HK-2 (cell line): ENCODE results near the gene LRMDA.

Experiments used
- DNase-seq: peaks from one replicate; pipeline ENCODE4 v3.0.0-alpha.2; 2018; ENCODE audit not compliant: unreplicated experiment

LRMDA gene

GRCh38 chr10:75444781-75445386 lies 13.5 kb downstream of the LRMDA start:
- DNase-seq = no peak

GRCh38 chr10:75446508-75446907 lies 15.1 kb downstream of the LRMDA start:
- DNase-seq = no peak

- no peak for DNase-seq
Measured at GRCh38 chr10:75448166-75448565, 16.7 kb downstream of the LRMDA start.

GRCh38 chr10:75449382-75450074 lies 18.1 kb downstream of the LRMDA start:
- no peak for DNase-seq

GRCh38 chr10:75450075-75450445 lies 18.6 kb downstream of the LRMDA start:
- DNase-seq = no peak

- DNase-seq = no peak
Measured at GRCh38 chr10:75450644-75451640, 19.5 kb downstream of the LRMDA start.

GRCh38 chr10:75451831-75452230 lies 20.4 kb downstream of the LRMDA start:
- DNase-seq = no peak

GRCh38 chr10:75452997-75453396 lies 21.6 kb downstream of the LRMDA start:
- DNase-seq = no peak

GRCh38 chr10:75456122-75456521 lies 24.7 kb downstream of the LRMDA start:
- no peak for DNase-seq

- no peak for DNase-seq
Measured at GRCh38 chr10:75460059-75460458, 28.6 kb downstream of the LRMDA start.

GRCh38 chr10:75461672-75462649 lies 30.5 kb downstream of the LRMDA start:
- DNase-seq = no peak

GRCh38 chr10:75462865-75463264 lies 31.4 kb downstream of the LRMDA start:
- DNase-seq = no peak

GRCh38 chr10:75464478-75465449 lies 33.3 kb downstream of the LRMDA start:
- DNase-seq = no peak

- DNase-seq = no peak
Measured at GRCh38 chr10:75465450-75465827, 34.0 kb downstream of the LRMDA start.

- DNase-seq = no peak
Measured at GRCh38 chr10:75466001-75466400, 34.6 kb downstream of the LRMDA start.

GRCh38 chr10:75466886-75467285 lies 35.5 kb downstream of the LRMDA start:
- no peak for DNase-seq

GRCh38 chr10:75468612-75469005 lies 37.2 kb downstream of the LRMDA start:
- DNase-seq = no peak

GRCh38 chr10:75469006-75469616 lies 37.7 kb downstream of the LRMDA start:
- peak; percentile 11 for DNase-seq

- no peak for DNase-seq
Measured at GRCh38 chr10:75470901-75471300, 39.5 kb downstream of the LRMDA start.

- DNase-seq = no peak
Measured at GRCh38 chr10:75472685-75473084, 41.3 kb downstream of the LRMDA start.
